Embryonic facial prominence (tissue), 1 donor: ENCODE data around the gene RBM3.

Experiments used
- DNase-seq: peaks from one replicate; pipeline ENCODE4 v3.0.0-alpha.2; 2016; ENCODE audit errors: extremely low spot score

The RBM3 gene

DNA sequence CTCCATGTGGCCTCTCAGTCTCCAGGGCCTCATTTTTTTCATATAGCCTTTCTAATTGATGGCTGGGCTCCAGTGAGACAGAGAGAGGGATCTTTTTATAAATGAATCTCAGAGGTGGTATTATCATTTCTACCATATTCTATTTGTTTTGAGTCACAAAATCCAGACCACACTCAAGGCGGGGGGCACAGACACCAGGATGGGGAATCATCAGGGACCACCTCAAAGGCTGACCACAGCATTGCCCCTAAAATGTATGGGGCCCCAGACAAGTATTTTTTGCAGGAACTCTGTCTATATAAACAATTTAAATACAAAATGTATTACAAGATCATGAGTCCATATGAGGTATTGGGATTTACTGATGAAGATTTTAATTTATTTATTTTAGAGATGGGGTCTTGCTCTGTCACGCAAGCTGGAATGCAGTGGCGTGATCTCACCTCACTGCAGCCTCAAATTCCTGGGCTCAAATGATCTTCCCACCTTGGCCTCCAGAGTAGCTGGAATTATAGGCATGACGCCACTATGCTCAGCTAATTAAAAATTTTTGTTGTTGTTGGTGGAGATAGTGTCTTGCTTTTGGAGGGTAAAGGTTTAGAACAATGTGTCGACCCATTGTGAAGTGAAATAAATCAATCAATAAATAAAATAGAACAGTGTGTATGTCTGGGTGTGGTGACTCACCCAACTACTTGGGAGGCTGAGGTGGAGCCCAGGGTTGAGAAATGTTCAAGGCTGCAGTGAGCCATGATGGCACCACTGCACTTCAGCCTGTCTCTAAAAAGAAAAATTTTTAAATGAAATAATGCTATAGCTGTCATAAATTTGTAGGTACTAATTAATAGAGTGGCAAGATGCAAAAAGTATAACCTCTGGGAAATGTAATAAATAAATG is 52.4 kb downstream of the RBM3 start:
- DNase-seq = no peak
